ENCODE results near the gene GCAT. TPM values are rescaled to one million over a fixed set of nuclear protein-coding genes. Genes with fewer than 3 reads are reported as not detected.

Gene GCAT
- total RNA-seq, 1 experiment from 2014 or later = 24.8 TPM

- Mint-ChIP-seq H3K4me3 (ENCODE audit: unreplicated experiment) (no peak overlapping the region), H3K4me1 (ENCODE audit: low read depth, unreplicated experiment) (peaks cover 9% of the 10 kb centered on the region), H3K9me3 (ENCODE audit: unreplicated experiment) (no peaks in the 10 kb centered on the region), H3K27me3 (ENCODE audit: insufficient read depth, unreplicated experiment) (no peaks in the 10 kb centered on the region), H3K36me3 (ENCODE audit: insufficient read depth, unreplicated experiment) (peaks cover 25% of the 10 kb centered on the region), H3K27ac (ENCODE audit: unreplicated experiment) (peak overlapping the region; percentile 53)
- ChIA-PET CTCF (no interaction called here), POLR2A (no interaction called here)
- no peak for TF ChIP-seq CTCF (IDR thresholded peaks at IDR 0.05; ENCODE audit: insufficient read depth in 1 of 2, low read depth in 1 of 2, low read length in 1 of 2, severe bottlenecking in 1 of 2, unreplicated experiment in 1 of 2)
- intact Hi-C loops (cut with micrococcal nuclease; ENCODE audit: unreplicated experiment) = no loop called here
- Histone ChIP-seq H3K4me3 (ENCODE audit: low read depth, low read length) (no peak overlapping the region), H3K27me3 (replicated peaks; ENCODE audit: control insufficient read depth, insufficient read depth, low read length) (no peaks in the 10 kb centered on the region), H3K36me3 (ENCODE audit: control insufficient read depth, insufficient read depth, low read length) (0 out of 2 replicates have a peak, but pooled peaks cover 1% of the 10 kb centered on the region), H3K9me3 (no peaks in the 10 kb centered on the region), H3K4me1 (0 out of 2 replicates have a peak, but pooled peaks cover 6% of the 10 kb centered on the region)
- no peak for DNase-seq
- BruUV-seq (replicated peaks) = no TSS peak
Measured at GRCh38 chr22:37775785-37776638, 31.7 kb upstream of the GCAT start.

GRCh38 chr22:37776639-37777005 is 31.1 kb upstream of the GCAT start:
- BruUV-seq (replicated peaks) = no TSS peak
- intact Hi-C loops (cut with micrococcal nuclease; ENCODE audit: unreplicated experiment) = no loop called here
- H3K36me3 Mint-ChIP-seq (ENCODE audit: insufficient read depth, unreplicated experiment) = peaks cover 25% of the 10 kb centered on the region

DNA sequence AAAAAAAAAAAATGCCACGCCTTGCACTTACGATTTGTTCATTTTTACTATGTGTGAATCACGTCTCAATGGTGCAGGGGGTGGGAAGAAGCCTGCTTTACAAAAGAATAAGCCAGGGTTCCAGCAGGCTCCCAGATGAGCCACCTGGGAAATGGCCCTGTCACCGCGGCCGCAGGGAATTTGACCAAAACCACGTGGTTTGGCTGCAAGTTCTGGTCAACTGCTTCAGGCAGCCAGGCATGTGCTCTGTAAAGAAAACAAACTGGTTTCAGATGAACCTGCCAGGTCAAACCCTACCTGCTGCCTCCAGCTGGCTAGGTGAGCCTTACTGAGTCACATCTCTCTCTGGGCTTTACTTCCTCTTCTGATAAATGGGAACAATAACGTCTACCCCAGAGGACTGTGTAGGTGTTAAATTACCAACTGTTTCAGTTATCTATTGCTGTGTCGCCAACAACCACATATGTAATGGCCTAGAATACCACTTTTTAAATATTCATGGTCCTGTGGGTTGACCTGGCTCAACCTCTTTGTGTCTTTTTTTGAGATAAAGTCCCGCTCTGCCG is 30.5 kb upstream of the GCAT start:
- intact Hi-C loops (cut with micrococcal nuclease; ENCODE audit: unreplicated experiment) = no loop called here
- no peak overlapping the region for H3K4me3 ChIP-seq (ENCODE audit: low read depth, low read length)
- no peaks in the 10 kb centered on the region for H3K27me3 Mint-ChIP-seq (ENCODE audit: insufficient read depth, unreplicated experiment)
- no peaks in the 10 kb centered on the region for H3K9me3 ChIP-seq
- peaks cover 25% of the 10 kb centered on the region for H3K36me3 Mint-ChIP-seq (ENCODE audit: insufficient read depth, unreplicated experiment)
- peaks cover 15% of the 10 kb centered on the region for H3K4me1 Mint-ChIP-seq (ENCODE audit: low read depth, unreplicated experiment)
- H3K9me3 Mint-ChIP-seq (ENCODE audit: unreplicated experiment) = no peaks in the 10 kb centered on the region
- H3K4me3 Mint-ChIP-seq (ENCODE audit: unreplicated experiment) = no peak overlapping the region
- POLR2A ChIA-PET = no interaction called here
- H3K4me1 ChIP-seq = 0 out of 2 replicates have a peak, but pooled peaks cover 6% of the 10 kb centered on the region
- no peaks in the 10 kb centered on the region for H3K27me3 ChIP-seq (replicated peaks; ENCODE audit: control insufficient read depth, insufficient read depth, low read length)
- no peaks in the 10 kb centered on the region for H3K36me3 ChIP-seq (ENCODE audit: control insufficient read depth, insufficient read depth, low read length)
- BruUV-seq (replicated peaks) = no TSS peak
- H3K27ac Mint-ChIP-seq (ENCODE audit: unreplicated experiment) = no peak overlapping the region
- DNase-seq = peak; percentile 58 to 70
- TF ChIP-seq CTCF (IDR thresholded peaks at IDR 0.05; ENCODE audit: insufficient read depth in 1 of 2, low read depth in 1 of 2, low read length in 1 of 2, severe bottlenecking in 1 of 2, unreplicated experiment in 1 of 2) = no peak
- CTCF ChIA-PET = no interaction called here

More at GRCh38 chr22:37776639-37777005, 31.1 kb upstream of the GCAT start:
- DNase-seq = no peak
- Histone ChIP-seq H3K4me1 (0 out of 2 replicates have a peak, but pooled peaks cover 6% of the 10 kb centered on the region), H3K27me3 (replicated peaks; ENCODE audit: control insufficient read depth, insufficient read depth, low read length) (no peaks in the 10 kb centered on the region), H3K4me3 (ENCODE audit: low read depth, low read length) (no peak overlapping the region), H3K9me3 (no peaks in the 10 kb centered on the region), H3K36me3 (ENCODE audit: control insufficient read depth, insufficient read depth, low read length) (no peaks in the 10 kb centered on the region)
- Mint-ChIP-seq H3K9me3 (ENCODE audit: unreplicated experiment) (no peaks in the 10 kb centered on the region), H3K4me1 (ENCODE audit: low read depth, unreplicated experiment) (peaks cover 10% of the 10 kb centered on the region), H3K27me3 (ENCODE audit: insufficient read depth, unreplicated experiment) (no peaks in the 10 kb centered on the region), H3K4me3 (ENCODE audit: unreplicated experiment) (no peak overlapping the region), H3K27ac (ENCODE audit: unreplicated experiment) (peak overlapping the region; percentile 53)
- no peak for TF ChIP-seq CTCF (IDR thresholded peaks at IDR 0.05; ENCODE audit: insufficient read depth in 1 of 2, low read depth in 1 of 2, low read length in 1 of 2, severe bottlenecking in 1 of 2, unreplicated experiment in 1 of 2)
- ChIA-PET POLR2A (no interaction called here), CTCF (no interaction called here)

Measured in Caco-2 (cell line).